Psoas muscle (tissue), 8 donors: ENCODE data around the gene CADPS. TPM values are rescaled to one million over a fixed set of nuclear protein-coding genes. Genes with fewer than 3 reads are reported as not detected.

ENCODE experiments used
- ATAC-seq, 4 donors: fragments of 200-7000 bp; cut with Tn5 transposase; one replicate each; pipeline ENCODE4 v1.9.1; 2020; ENCODE audit warnings: moderate library complexity in 3 of 4, mild to moderate bottlenecking in 2 of 4
- DNase-seq, 2 donors: peaks; one replicate each; pipeline ENCODE4 v3.0.0-alpha.2; 2020
- H3K27ac ChIP-seq: fragments of 200-600 bp; one replicate; pipeline ENCODE4 v1.8.0; 2022
- H3K27me3 ChIP-seq, 3 donors: fragments of 200-600 bp in 1 of 3; one replicate each; pipeline versions ENCODE4 v1.6.1 to v1.8.0; 2013 to 2022; ENCODE audit warnings: low read length in 2 of 3, mild to moderate bottlenecking in 2 of 3, moderate library complexity in 1 of 3; ENCODE audit not compliant: insufficient read depth in 3 of 3
- H3K36me3 ChIP-seq, 2 donors: fragments of 200-600 bp in 1 of 2; one replicate each; pipeline versions ENCODE4 v1.6.1 to v1.8.0; 2013 to 2022; ENCODE audit warnings: low read depth in 1 of 2, mild to moderate bottlenecking in 1 of 2, moderate library complexity in 1 of 2; ENCODE audit not compliant: insufficient read depth in 1 of 2
- H3K4me1 ChIP-seq: fragments of 200-600 bp; one replicate; pipeline ENCODE4 v1.8.0; 2022
- H3K4me3 ChIP-seq: fragments of 200-600 bp; one replicate; pipeline ENCODE4 v1.8.0; 2022; ENCODE audit warnings: mild to moderate bottlenecking
- H3K9me3 ChIP-seq: fragments of 200-600 bp; one replicate; pipeline ENCODE4 v1.8.0; 2022
- CTCF ChIP-seq: fragments of 200-600 bp; IDR thresholded peaks from one replicate; pipeline ENCODE4 v1.8.0; 2022; ENCODE audit warnings: antibody characterized with exemption
- WGBS, 3 donors: extraction: QIAGEN DNeasy Blood & Tissue Kit; methylation state at CpG; one replicate each; pipeline versions ENCODE4 v1.1.6 to v1.1.7; 2013; 5-methylcytosine and 5-hydroxymethylcytosine counted together
- intact Hi-C, 2 donors: fragments of 100-400 bp; cut with DNase I; formaldehyde crosslinking; loops; one replicate each; pipeline versions ENCODE4 v1.11.0 to v1.14.2; 2022
- long read RNA-seq, 2 donors: library from polyadenylated mRNA; unstranded; transcript quantifications; one replicate each; pipeline ENCODE4 v2.0.0, GENCODE V29; 2021
- polyA plus RNA-seq, 3 donors: library from polyadenylated mRNA; stranded (reverse); fragments of 200-250 nt; gene quantifications; one replicate each; pipeline ENCODE4 v1.2.3, GENCODE V29; 2013
- total RNA-seq, 4 donors: library from RNA; stranded (reverse); fragmentation: NEBNext Ultra II Directional in 2 of 4; extraction: Animal tissue kit (Norgen Biotek cat#: 25700) in 2 of 4; gene quantifications; one replicate each; pipeline versions ENCODE4 v1.2.1 to v1.2.4, GENCODE V29; 2021 to 2023
- donor health status: healthy with polysubstance abuse.
- donor health status: DM: no; HTN: no; CAD: no; lungs with moderate emphysema.
- donor health status: Bipolar disorder and iron deficiency.
- donor health status: healthy.
- donor health status: DM: yes; HTN: yes; CAD: no.
- donor health status: DM: no; HTN: no; CAD: no.
- donor health status: DM: no; HTN: no; CAD: no.
- donor health status: DM: yes; HTN: yes; CAD: no.

Gene CADPS
- total RNA-seq (under 1 TPM in 1 of 4 donors, not detected in 3; 0.07 TPM), polyA plus RNA-seq (under 1 TPM in 2 of 3 donors, not detected in 1; 0.01 to 0.04 TPM)
- long read RNA-seq, donor 1 = 0 reads
- long read RNA-seq, donor 2 = 0 reads

GRCh38 chr3:62874711-62875557 lies at the start of gene CADPS:
CADPS (minus strand) TSS chr3:62875416; CDS start chr3:62875029, 387 bp downstream.
- Histone ChIP-seq H3K27me3 (peaks cover 0 to 57% (median 24%) of the 10 kb centered on the region in 3 donors), H3K36me3 (no peaks in the 10 kb centered on the region), H3K9me3 (no peaks in the 10 kb centered on the region), H3K27ac (no peak within 1 kb of the TSS), H3K4me1 (no peaks in the 10 kb centered on the region), H3K4me3 (peak within 1 kb of the TSS; percentile 55)
- no peak for DNase-seq
- intact Hi-C loops = no loop called here
- ATAC-seq = no peak
- TF ChIP-seq CTCF = no peak
- 1% methylated on average over 62 to 85 of the region's 85 CpGs for WGBS, 3 donors

- H3K27me3 ChIP-seq = peaks cover 0 to 6% (median 0%) of the 10 kb centered on the region in 3 donors
- 20 to 38% (median 32%) methylated on average over 2 of the region's 2 CpGs for WGBS, 3 donors
- no peak overlapping the region for H3K4me3 ChIP-seq
- no peak overlapping the region for H3K27ac ChIP-seq
- no peak for TF ChIP-seq CTCF
- no peak for ATAC-seq
- no peaks in the 10 kb centered on the region for H3K36me3 ChIP-seq
- H3K4me1 ChIP-seq = no peaks in the 10 kb centered on the region
- DNase-seq = no peak
- intact Hi-C loops = no loop called here
- H3K9me3 ChIP-seq = no peaks in the 10 kb centered on the region
These were observed 47.9 kb upstream of the CADPS start for GRCh38 chr3:62923066-62923465.

- no peak for TF ChIP-seq CTCF
- DNase-seq (no peak), ATAC-seq (no peak)
- Histone ChIP-seq H3K27me3 (peaks cover 0 to 6% (median 0%) of the 10 kb centered on the region in 3 donors), H3K4me1 (no peaks in the 10 kb centered on the region), H3K9me3 (no peaks in the 10 kb centered on the region), H3K36me3 (no peaks in the 10 kb centered on the region), H3K27ac (no peak overlapping the region), H3K4me3 (no peak overlapping the region)
- intact Hi-C loops = no loop called here
- 34 to 57% (median 46%) methylated on average over 2 of the region's 2 CpGs for WGBS, 3 donors
These were observed 47.1 kb upstream of the CADPS start for GRCh38 chr3:62922326-62922725.

GRCh38 chr3:62920466-62920784 lies 45.2 kb upstream of the CADPS start:
- H3K27me3 ChIP-seq = peaks cover 0 to 4% (median 0%) of the 10 kb centered on the region in 3 donors
- H3K4me3 ChIP-seq = no peak overlapping the region
- no peak overlapping the region for H3K27ac ChIP-seq
- no peak for TF ChIP-seq CTCF
- intact Hi-C loops = no loop called here
- H3K4me1 ChIP-seq = no peaks in the 10 kb centered on the region
- no peaks in the 10 kb centered on the region for H3K36me3 ChIP-seq
- no peaks in the 10 kb centered on the region for H3K9me3 ChIP-seq
- DNase-seq = no peak
- ATAC-seq = no peak
